RKO (cell line): ENCODE results near the gene HLA-F.
A peak's percentile ranks its signal among the peaks of the same experiment; 100 is the strongest.

Experiments used
- DNase-seq: peaks from one replicate; pipeline ENCODE4 v3.0.0-alpha.2; 2016; ENCODE audit warnings: low spot score

The HLA-F gene

GRCh38 chr6:29723262-29723665 lies at the start of gene HLA-F:
HLA-F (plus strand) TSS chr6:29723434; CDS start chr6:29723464, 30 bp downstream.
- DNase-seq = peak; percentile 89

GRCh38 chr6:29674008-29674407 lies 49.2 kb upstream of the HLA-F start:
- DNase-seq = no peak

- no peak for DNase-seq
These were observed 47.7 kb upstream of the HLA-F start for GRCh38 chr6:29675561-29675960.

GRCh38 chr6:29676981-29677601 lies 46.1 kb upstream of the HLA-F start:
- no peak for DNase-seq

GRCh38 chr6:29678114-29678513 lies 45.1 kb upstream of the HLA-F start:
- DNase-seq = no peak

- DNase-seq = no peak
These were observed 43.3 kb upstream of the HLA-F start for GRCh38 chr6:29679962-29680361.

GRCh38 chr6:29680416-29680815 lies 42.8 kb upstream of the HLA-F start:
- DNase-seq = no peak

- DNase-seq = no peak
These were observed 42.3 kb upstream of the HLA-F start, which contains the start of gene ZFP57 for GRCh38 chr6:29680904-29681303. ZFP57 (minus strand) TSS chr6:29681152; CDS start chr6:29677003, 4,149 bp downstream.

- DNase-seq = no peak
These were observed 41.4 kb upstream of the HLA-F start for GRCh38 chr6:29681811-29682210.

GRCh38 chr6:29685718-29686326 lies 37.4 kb upstream of the HLA-F start:
- no peak for DNase-seq

- no peak for DNase-seq
These were observed 28.6 kb upstream of the HLA-F start for GRCh38 chr6:29694637-29695036.

- DNase-seq = peak; percentile 6
These were observed 26.8 kb upstream of the HLA-F start for GRCh38 chr6:29696147-29697125.

GRCh38 chr6:29702519-29703103 lies 20.6 kb upstream of the HLA-F start:
- peak; percentile 57 for DNase-seq

- peak; percentile 74 for DNase-seq
These were observed 17.6 kb upstream of the HLA-F start for GRCh38 chr6:29705389-29706231.

GRCh38 chr6:29708432-29709179 lies 14.6 kb upstream of the HLA-F start:
- no peak for DNase-seq

- no peak for DNase-seq
These were observed 14.0 kb upstream of the HLA-F start for GRCh38 chr6:29709188-29709587.

- no peak for DNase-seq
These were observed 12.8 kb upstream of the HLA-F start for GRCh38 chr6:29710281-29710941.

- DNase-seq = no peak
These were observed 2.4 kb upstream of the HLA-F start for GRCh38 chr6:29720863-29721262.

- DNase-seq = no peak
These were observed 693 bp downstream of the HLA-F start for GRCh38 chr6:29723666-29724588.
